Prostate gland (tissue), 2 donors: ENCODE results near the gene HRH2. TPM values are rescaled to one million over a fixed set of nuclear protein-coding genes. Genes with fewer than 3 reads are reported as not detected.

ENCODE experiments used
- DNase-seq: peaks from one replicate; pipeline ENCODE4 v3.0.0-alpha.2; 2019; ENCODE audit warnings: low spot score
- H3K27ac ChIP-seq, 2 donors: fragments of 200-600 bp; sonication (generic); 2 replicates each; pipeline ENCODE4 v1.5.1; 2017 to 2019
- H3K27me3 ChIP-seq: fragments of 200-600 bp; sonication (generic); replicated peaks from 2 replicates; pipeline ENCODE4 v1.5.1; 2019; ENCODE audit not compliant: insufficient read depth
- H3K36me3 ChIP-seq, 2 donors: fragments of 200-600 bp; sonication (generic); 1 replicate in 1 of 2; 2 replicates in 1 of 2; pipeline versions ENCODE4 v1.5.1 to v1.8.1; 2017 to 2019
- H3K4me1 ChIP-seq: fragments of 200-600 bp; sonication (generic); replicated peaks from 2 replicates; pipeline ENCODE4 v1.5.1; 2019
- H3K4me3 ChIP-seq, 2 donors: fragments of 200-600 bp; sonication (generic); 2 replicates each; pipeline ENCODE4 v1.5.1; 2017 to 2019
- H3K9me3 ChIP-seq: fragments of 200-600 bp; sonication (generic); 2 replicates; pipeline ENCODE4 v1.5.1; 2017
- POLR2A ChIP-seq: fragments of 450-650 bp; IDR thresholded peaks from one replicate; pipeline ENCODE4 v1.6.1; 2016; ENCODE audit warnings: antibody characterized with exemption, mild to moderate bottlenecking
- POLR2AphosphoS5 ChIP-seq: sonication (generic); formaldehyde crosslinking; IDR thresholded peaks from one replicate; pipeline ENCODE4 v1.6.1; 2017; ENCODE audit warnings: antibody characterized with exemption
- WGBS: methylation state at CpG from one replicate; pipeline ENCODE4 v1.1.5; 2018; 5-methylcytosine and 5-hydroxymethylcytosine counted together
- intact Hi-C: fragments of 100-400 bp; cut with DNase I; formaldehyde crosslinking; loops from one replicate; pipeline ENCODE4 v1.14.2; 2022
- total RNA-seq, 2 donors: library from RNA; depleted of rRNA; stranded (reverse); fragments of >200 nt; gene quantifications; one replicate each; pipeline ENCODE4 v1.1.0, GENCODE V29; 2016
- TF ChIP-seq, protein P1 (sequence below), 4 experiments: fragments of 200-600 bp in 2 of 4; fragments of 450-650 bp in 2 of 4; sonication (generic) in 2 of 4; IDR thresholded peaks; 1 replicate in 3 of 4; 2 replicates in 1 of 4; pipeline ENCODE4 v1.5.1; 2016 to 2019; ENCODE audit warnings: antibody characterized with exemption in 4 of 4, mild to moderate bottlenecking in 2 of 4, moderate library complexity in 2 of 4

The HRH2 gene
- total RNA-seq, 2 donors from 2014 or later, result 0.55 to 5.3 TPM

DNA sequence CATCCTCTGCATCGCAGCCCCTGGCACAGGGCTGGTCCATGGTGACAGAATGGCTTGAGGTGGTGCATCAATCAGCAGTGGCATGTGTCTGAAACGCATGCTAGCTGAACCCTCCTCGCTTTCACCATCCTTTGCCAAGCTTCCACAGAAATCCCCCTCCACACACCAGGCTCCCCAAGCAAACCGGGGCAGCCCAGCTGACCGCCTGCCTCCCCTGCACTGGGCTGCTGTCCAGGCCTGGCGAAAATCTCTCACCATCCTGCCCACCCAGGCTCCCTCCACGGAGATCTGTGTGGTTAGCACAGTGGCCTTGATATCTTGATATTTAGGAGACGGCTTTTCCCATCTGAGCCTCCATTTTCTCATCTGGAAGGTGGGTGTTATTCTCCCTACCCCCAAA lies 905 bp upstream of the HRH2 start:
- TF ChIP-seq, protein P1, sequence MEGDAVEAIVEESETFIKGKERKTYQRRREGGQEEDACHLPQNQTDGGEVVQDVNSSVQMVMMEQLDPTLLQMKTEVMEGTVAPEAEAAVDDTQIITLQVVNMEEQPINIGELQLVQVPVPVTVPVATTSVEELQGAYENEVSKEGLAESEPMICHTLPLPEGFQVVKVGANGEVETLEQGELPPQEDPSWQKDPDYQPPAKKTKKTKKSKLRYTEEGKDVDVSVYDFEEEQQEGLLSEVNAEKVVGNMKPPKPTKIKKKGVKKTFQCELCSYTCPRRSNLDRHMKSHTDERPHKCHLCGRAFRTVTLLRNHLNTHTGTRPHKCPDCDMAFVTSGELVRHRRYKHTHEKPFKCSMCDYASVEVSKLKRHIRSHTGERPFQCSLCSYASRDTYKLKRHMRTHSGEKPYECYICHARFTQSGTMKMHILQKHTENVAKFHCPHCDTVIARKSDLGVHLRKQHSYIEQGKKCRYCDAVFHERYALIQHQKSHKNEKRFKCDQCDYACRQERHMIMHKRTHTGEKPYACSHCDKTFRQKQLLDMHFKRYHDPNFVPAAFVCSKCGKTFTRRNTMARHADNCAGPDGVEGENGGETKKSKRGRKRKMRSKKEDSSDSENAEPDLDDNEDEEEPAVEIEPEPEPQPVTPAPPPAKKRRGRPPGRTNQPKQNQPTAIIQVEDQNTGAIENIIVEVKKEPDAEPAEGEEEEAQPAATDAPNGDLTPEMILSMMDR (IDR thresholded peaks at IDR 0.05), result no peak
- TF ChIP-seq POLR2AphosphoS5 (no peak), POLR2A (no peak)
- DNase-seq, result no peak
- Histone ChIP-seq H3K4me3 (no peak overlapping the region), H3K27ac (no peak overlapping the region), H3K27me3 (no peaks in the 10 kb centered on the region), H3K4me1 (no peaks in the 10 kb centered on the region), H3K36me3 (no peaks in the 10 kb centered on the region), H3K9me3 (no peaks in the 10 kb centered on the region)
- 61% methylated on average over 8 of the region's 8 CpGs for WGBS
- intact Hi-C loops, result loop anchor here (5.0 kb wide), 2 partner anchors 35 to 125 kb away; no protein-coding TSS in a partner anchor

DNA sequence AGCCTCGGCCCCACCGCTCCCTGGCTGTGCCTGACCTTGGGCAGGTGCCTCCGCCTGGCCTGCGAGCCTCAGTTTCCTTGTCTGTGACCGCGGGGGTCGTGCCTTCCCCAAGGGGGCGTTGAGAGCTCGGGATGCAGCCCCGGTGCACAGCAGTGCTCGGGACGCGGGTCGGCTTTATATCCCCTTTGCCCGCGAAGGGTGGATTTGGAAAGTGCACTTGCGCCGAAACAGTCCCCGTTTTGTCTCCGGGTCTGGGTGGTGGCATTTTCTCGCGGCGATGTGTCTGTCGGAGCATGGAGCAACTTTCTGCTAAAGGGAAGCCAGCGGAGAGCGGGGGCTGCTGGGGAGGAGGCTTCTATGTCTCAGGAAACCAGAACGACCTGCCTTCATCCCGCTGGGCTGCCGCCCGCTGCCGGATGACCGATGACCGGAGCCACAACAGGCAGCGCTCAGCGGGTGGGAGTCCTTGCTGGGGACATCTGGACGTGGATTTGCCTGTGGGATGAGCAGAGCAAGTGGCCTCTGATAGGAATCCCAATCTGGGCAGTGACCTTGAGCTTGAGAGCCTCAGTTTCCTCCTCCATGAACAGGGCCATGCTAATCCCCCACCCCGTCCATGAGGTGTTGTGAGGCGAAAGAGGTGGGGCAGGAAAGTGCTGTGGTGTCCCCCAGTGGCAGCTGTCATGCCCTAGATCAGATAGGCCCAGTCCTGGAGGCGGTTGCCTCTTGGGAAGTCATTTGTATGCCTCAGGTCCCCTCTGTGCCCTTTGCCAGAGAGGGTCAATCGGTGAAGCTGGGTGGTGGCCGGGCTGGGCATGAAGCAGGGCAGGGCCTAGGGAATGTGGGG lies 651 bp downstream of the HRH2 start:
- peak overlapping the region; percentile 40 to 46 for H3K4me3 ChIP-seq
- no peaks in the 10 kb centered on the region for H3K27me3 ChIP-seq
- no peaks in the 10 kb centered on the region for H3K4me1 ChIP-seq
- TF ChIP-seq POLR2A, result no peak
- TF ChIP-seq, protein P1 (IDR thresholded peaks at IDR 0.05), result no peak
- WGBS, result 13% methylated on average over 41 of the region's 41 CpGs
- intact Hi-C loops, result loop anchor here (5.0 kb wide), 2 partner anchors 34 to 126 kb away; no protein-coding TSS in a partner anchor
- no peaks in the 10 kb centered on the region for H3K9me3 ChIP-seq
- H3K36me3 ChIP-seq, result no peaks in the 10 kb centered on the region
- H3K27ac ChIP-seq, result peak overlapping the region in 1 of 2 donors; percentile 62
- no peak for DNase-seq

DNA sequence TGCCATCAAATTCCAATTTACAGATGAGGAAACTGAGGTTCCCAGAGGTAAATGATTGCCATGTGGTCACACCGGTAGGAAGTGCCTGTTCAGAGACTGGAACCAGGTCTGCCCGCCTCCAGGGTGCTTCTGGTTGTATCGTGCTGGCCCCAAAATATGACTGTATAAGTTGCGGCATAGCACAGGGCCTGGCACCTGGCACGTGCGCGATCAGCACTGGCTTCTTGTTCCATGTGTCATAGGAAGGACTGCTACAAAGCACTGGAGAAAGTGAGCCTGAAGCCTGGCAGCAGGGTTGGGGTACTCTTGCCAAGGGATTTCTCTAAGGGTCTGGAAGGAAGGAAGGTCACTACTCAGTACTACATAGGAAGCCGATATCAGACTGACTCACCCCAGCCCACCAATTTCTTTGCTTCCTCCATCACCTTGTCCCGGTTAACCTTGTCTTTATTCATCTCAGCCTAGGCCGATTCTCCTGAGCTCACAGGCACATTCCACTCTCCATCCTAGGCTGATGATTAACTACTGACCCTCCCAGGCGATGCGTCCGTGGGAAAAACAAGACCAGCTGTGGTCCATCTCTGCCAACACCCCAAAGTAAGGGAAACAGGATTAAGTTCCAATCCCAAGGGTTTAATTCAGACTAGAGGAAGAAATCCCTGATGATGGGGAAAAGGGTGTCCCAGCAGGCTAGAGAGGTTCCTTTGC lies 1.8 kb downstream of the HRH2 start:
- no peaks in the 10 kb centered on the region for H3K36me3 ChIP-seq
- no peak overlapping the region for H3K4me3 ChIP-seq
- H3K9me3 ChIP-seq, result no peaks in the 10 kb centered on the region
- no peak overlapping the region for H3K27ac ChIP-seq
- WGBS, result 69% methylated on average over 13 of the region's 13 CpGs
- DNase-seq, result no peak
- no peaks in the 10 kb centered on the region for H3K4me1 ChIP-seq
- intact Hi-C loops, result loop anchor here (5.0 kb wide), 2 partner anchors 33 to 127 kb away; no protein-coding TSS in a partner anchor
- no peaks in the 10 kb centered on the region for H3K27me3 ChIP-seq
- TF ChIP-seq POLR2AphosphoS5 (no peak), POLR2A (no peak)
- TF ChIP-seq, protein P1 (IDR thresholded peaks at IDR 0.05), result no peak

DNA sequence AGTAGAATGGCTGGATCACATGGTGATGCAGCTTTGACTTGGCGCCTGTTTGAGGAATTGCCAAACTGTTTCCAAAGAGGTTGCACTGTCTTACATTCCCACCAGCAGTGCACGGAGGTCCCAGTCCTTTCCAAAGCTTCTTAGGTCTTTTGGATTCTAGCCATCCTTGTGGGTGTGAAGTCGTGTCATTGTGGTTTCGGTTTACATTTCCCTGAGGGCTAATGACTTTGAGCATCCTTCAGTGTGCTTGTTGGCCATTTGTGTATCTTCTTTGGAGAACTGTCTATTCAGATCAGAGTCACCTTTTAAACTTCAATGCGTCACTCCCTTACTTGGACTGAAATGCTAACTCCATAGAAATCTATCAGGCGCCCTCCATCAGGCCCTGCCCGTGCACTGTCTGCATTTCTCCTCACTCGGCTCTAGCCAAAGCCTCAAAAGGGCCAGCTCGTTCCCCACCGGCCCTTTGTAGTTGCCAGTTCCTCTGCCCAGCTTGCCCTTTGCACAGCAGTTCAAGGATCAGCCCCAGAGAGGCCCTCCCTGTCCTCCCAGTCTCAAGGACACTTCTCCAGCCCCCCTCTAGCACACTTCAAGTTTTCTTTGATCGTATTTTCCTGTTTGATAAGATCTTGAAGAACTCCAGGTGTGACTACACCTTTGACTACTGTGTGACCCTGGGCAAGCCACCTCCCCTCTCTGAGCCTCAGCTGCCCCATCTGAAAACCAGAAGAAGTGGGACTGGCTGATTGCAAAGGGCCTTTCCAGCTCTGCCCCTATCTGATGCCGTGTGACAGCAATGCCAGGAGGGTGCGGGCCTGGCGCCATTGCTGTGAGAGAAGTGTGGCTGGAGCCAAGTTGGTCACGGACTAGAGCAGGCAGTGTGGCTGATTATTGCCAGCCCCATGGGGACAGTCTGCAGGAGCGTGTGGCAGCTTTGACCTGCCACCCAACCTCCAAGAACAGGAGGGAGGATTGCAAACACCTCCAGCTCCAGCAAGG lies 5.6 kb downstream of the HRH2 start:
- Histone ChIP-seq H3K4me3 (no peak overlapping the region), H3K9me3 (no peaks in the 10 kb centered on the region), H3K36me3 (no peaks in the 10 kb centered on the region), H3K27me3 (no peaks in the 10 kb centered on the region), H3K27ac (no peak overlapping the region), H3K4me1 (no peaks in the 10 kb centered on the region)
- intact Hi-C loops, result no loop called here
- DNase-seq, result no peak
- WGBS, result 66% methylated on average over 16 of the region's 16 CpGs
- TF ChIP-seq POLR2A (no peak), POLR2AphosphoS5 (no peak)
- TF ChIP-seq, protein P1 (IDR thresholded peaks at IDR 0.05), result no peak
